Spleen (tissue), 11 donors: ENCODE results near the gene TEX26. TPM values are rescaled to one million over a fixed set of nuclear protein-coding genes. Genes with fewer than 3 reads are reported as not detected.

Experiments used
- DNase-seq: peaks from one replicate; pipeline ENCODE4 v3.0.0-alpha.2; 2020
- H3K27ac ChIP-seq, 8 donors: fragments of 200-600 bp; sonication (generic) in 7 of 8; 1 replicate in 4 of 8; 2 replicates in 4 of 8; pipeline versions ENCODE4 v1.5.0 to v1.8.0; 2016 to 2021; ENCODE audit warnings: inconsistent platforms in 4 of 8, mild to moderate bottlenecking in 4 of 8, moderate library complexity in 1 of 8
- H3K27me3 ChIP-seq, 7 donors: fragments of 200-600 bp; sonication (generic) in 6 of 7; replicated peaks in 1 of 7; 1 replicate in 4 of 7; 2 replicates in 3 of 7; pipeline versions ENCODE4 v1.5.0 to v1.8.0; 2016 to 2021; ENCODE audit warnings: inconsistent platforms in 3 of 7, mild to moderate bottlenecking in 1 of 7
- H3K36me3 ChIP-seq, 6 donors: fragments of 200-600 bp; sonication (generic) in 5 of 6; 1 replicate in 4 of 6; 2 replicates in 2 of 6; pipeline versions ENCODE4 v1.5.0 to v1.8.0; 2016 to 2021; ENCODE audit warnings: inconsistent platforms in 2 of 6
- H3K4me1 ChIP-seq, 6 donors: fragments of 200-600 bp; sonication (generic) in 5 of 6; 1 replicate in 3 of 6; 2 replicates in 3 of 6; pipeline versions ENCODE4 v1.5.0 to v1.8.0; 2016 to 2021; ENCODE audit warnings: inconsistent platforms in 3 of 6
- H3K4me3 ChIP-seq, 8 donors: fragments of 200-600 bp; sonication (generic) in 7 of 8; 1 replicate in 4 of 8; 2 replicates in 4 of 8; pipeline versions ENCODE4 v1.5.0 to v1.8.0; 2016 to 2021; ENCODE audit warnings: inconsistent platforms in 4 of 8, mild to moderate bottlenecking in 4 of 8, moderate library complexity in 2 of 8
- H3K9me3 ChIP-seq, 8 donors: fragments of 200-600 bp; sonication (generic) in 7 of 8; 1 replicate in 4 of 8; 2 replicates in 4 of 8; pipeline versions ENCODE4 v1.5.0 to v1.8.0; 2016 to 2021; ENCODE audit warnings: inconsistent platforms in 4 of 8
- POLR2A ChIP-seq, 3 donors: fragments of 450-650 bp; IDR thresholded peaks; one replicate each; pipeline ENCODE4 v1.5.1; 2017; ENCODE audit warnings: antibody characterized with exemption in 3 of 3, mild to moderate bottlenecking in 1 of 3
- POLR2AphosphoS5 ChIP-seq, 3 donors: sonication (generic); formaldehyde crosslinking; IDR thresholded peaks; one replicate each; pipeline ENCODE4 v1.5.1; 2017; ENCODE audit warnings: antibody characterized with exemption in 3 of 3
- WGBS, 5 donors: extraction: QIAGEN DNeasy Blood & Tissue Kit in 3 of 5; methylation state at CpG; one replicate each; pipeline versions ENCODE4 v1.1.5 to v1.1.7; 2013 to 2018; 5-methylcytosine and 5-hydroxymethylcytosine counted together
- intact Hi-C: fragments of 100-400 bp; cut with DNase I; formaldehyde crosslinking; loops from one replicate; pipeline ENCODE4 v1.15.0; 2023; ENCODE audit warnings: low total_unique reads
- polyA plus RNA-seq, 3 donors: library from polyadenylated mRNA; stranded (reverse); fragments of 200-250 nt; gene quantifications; one replicate each; pipeline ENCODE4 v1.2.1, GENCODE V29; 2013
- total RNA-seq, 7 donors: library from RNA; depleted of rRNA in 3 of 7; stranded (reverse); fragments of >200 nt in 3 of 7; fragmentation: NEBNext Ultra II Directional in 4 of 7; extraction: Animal tissue kit (Norgen Biotek cat#: 25700) in 4 of 7; gene quantifications; one replicate each; pipeline versions ENCODE4 v1.1.0 to v1.2.1, GENCODE V29; 2016 to 2021
- TF ChIP-seq, protein P1 (sequence below), 11 experiments: fragments of 200-600 bp in 7 of 11; fragments of 450-650 bp in 4 of 11; sonication (generic) in 4 of 11; IDR thresholded peaks in 8 of 11; conservative IDR thresholded peaks in 3 of 11; 1 replicate in 7 of 11; 2 replicates in 4 of 11; pipeline versions ENCODE4 v1.4.0 to v1.8.0; 2016 to 2021; ENCODE audit warnings: antibody characterized with exemption in 11 of 11, inconsistent platforms in 4 of 11, mild to moderate bottlenecking in 1 of 11
- donor health status: healthy with polysubstance abuse.
- donor health status: DM: no; HTN: no; CAD: no; lungs with moderate emphysema.
- donor health status: DM: no; HTN: no; CAD: no.
- donor health status: Bipolar disorder and iron deficiency.
- donor health status: healthy.
- donor health status: DM: no; HTN: no; CAD: no.
- donor health status: DM: yes; HTN: yes; CAD: no.

The TEX26 gene
- total and polyA plus RNA-seq, 10 donors, result not detected

- intact Hi-C loops, result no loop called here
- peaks cover 0 to 34% (median 0%) of the 10 kb centered on the region in 7 donors for H3K27me3 ChIP-seq
- no peaks in the 10 kb centered on the region for H3K9me3 ChIP-seq
- no peak overlapping the region for H3K4me3 ChIP-seq
- peaks cover 0 to 4% (median 0%) of the 10 kb centered on the region in 6 donors for H3K4me1 ChIP-seq
- no peaks in the 10 kb centered on the region for H3K36me3 ChIP-seq
- 73 to 84% (median 78%) methylated on average over 6 of the region's 6 CpGs for WGBS, 5 donors
- DNase-seq, result no peak
- TF ChIP-seq POLR2A (IDR thresholded peaks at IDR 0.05) (no peak), POLR2AphosphoS5 (IDR thresholded peaks at IDR 0.05) (no peak)
- TF ChIP-seq, protein P1, sequence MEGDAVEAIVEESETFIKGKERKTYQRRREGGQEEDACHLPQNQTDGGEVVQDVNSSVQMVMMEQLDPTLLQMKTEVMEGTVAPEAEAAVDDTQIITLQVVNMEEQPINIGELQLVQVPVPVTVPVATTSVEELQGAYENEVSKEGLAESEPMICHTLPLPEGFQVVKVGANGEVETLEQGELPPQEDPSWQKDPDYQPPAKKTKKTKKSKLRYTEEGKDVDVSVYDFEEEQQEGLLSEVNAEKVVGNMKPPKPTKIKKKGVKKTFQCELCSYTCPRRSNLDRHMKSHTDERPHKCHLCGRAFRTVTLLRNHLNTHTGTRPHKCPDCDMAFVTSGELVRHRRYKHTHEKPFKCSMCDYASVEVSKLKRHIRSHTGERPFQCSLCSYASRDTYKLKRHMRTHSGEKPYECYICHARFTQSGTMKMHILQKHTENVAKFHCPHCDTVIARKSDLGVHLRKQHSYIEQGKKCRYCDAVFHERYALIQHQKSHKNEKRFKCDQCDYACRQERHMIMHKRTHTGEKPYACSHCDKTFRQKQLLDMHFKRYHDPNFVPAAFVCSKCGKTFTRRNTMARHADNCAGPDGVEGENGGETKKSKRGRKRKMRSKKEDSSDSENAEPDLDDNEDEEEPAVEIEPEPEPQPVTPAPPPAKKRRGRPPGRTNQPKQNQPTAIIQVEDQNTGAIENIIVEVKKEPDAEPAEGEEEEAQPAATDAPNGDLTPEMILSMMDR (IDR thresholded peaks at IDR 0.05 in 8 of 11, conservative IDR thresholded peaks at IDR 0.05 in 3 of 11), result no peak
- no peak overlapping the region for H3K27ac ChIP-seq
These were observed 13.6 kb upstream of the TEX26 start for GRCh38 chr13:30918662-30919405.

DNA sequence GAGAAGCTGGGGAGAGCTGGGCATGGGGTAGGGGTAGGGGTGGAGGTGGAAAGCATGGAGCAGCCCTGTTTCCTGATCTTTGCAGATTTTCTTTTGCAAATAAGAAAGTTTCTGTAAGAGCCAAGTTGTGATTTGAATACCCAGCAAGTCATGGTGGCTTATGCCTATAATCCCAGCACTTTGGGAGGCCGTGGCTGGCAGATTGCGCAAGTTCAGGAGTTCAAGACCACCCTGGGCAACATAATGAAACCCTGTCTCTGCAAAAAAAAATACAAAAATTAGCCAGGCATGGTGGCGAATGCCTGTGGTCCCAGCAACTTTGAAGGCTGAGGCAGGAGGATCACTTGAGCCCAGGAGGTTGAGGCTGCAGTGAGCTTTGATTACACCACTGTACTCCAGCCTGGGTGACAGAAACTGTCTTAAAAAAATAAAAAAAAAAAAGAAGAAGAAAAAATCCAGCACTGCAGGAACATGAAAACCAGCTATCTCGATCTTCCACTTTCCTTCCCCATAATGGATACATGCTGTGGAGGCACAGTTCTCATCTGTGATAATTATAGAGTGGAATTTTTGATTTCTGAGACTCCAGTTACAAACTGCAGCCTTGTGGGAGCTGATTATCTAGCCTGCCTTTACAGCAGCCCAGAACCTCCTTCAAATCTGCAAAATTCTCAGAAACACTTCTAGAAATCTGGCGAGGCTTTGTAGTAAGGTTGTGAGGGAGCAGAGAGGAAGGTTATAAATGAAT lies 12.1 kb upstream of the TEX26 start:
- no peaks in the 10 kb centered on the region for H3K36me3 ChIP-seq
- TF ChIP-seq POLR2AphosphoS5 (IDR thresholded peaks at IDR 0.05), result no peak
- TF ChIP-seq POLR2A (IDR thresholded peaks at IDR 0.05), result no peak
- TF ChIP-seq, protein P1 (IDR thresholded peaks at IDR 0.05 in 8 of 11, conservative IDR thresholded peaks at IDR 0.05 in 3 of 11), result no peak
- H3K9me3 ChIP-seq, result no peaks in the 10 kb centered on the region
- no peak overlapping the region for H3K4me3 ChIP-seq
- intact Hi-C loops, result no loop called here
- peaks cover 0 to 4% (median 0%) of the 10 kb centered on the region in 6 donors for H3K4me1 ChIP-seq
- peaks cover 0 to 26% (median 0%) of the 10 kb centered on the region in 7 donors for H3K27me3 ChIP-seq
- 71 to 86% (median 75%) methylated on average over 5 of the region's 5 CpGs for WGBS, 5 donors
- no peak for DNase-seq
- H3K27ac ChIP-seq, result no peak overlapping the region

DNA sequence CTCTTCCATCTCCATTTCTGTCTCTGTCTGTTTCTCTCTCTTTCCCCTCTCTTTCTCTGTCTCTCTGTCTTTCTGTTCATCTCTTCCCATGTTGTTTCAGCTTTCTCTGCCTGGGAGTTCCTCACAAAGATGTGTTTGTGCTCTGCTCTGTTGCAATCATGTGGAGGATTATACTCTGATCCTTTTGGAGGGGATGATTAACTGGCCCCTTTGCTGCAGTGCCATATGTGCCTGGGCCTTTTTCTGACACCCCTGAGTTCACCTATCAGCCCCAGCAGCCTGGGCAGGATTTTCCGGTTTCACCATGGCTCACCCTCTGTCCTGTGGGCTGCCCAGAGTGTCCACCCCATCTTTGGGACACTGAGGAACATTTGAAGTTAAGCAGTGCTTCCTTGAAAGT lies 9.0 kb upstream of the TEX26 start:
- WGBS, 5 donors, result 67 to 100% (median 86%) methylated on average over 1 of the region's 1 CpG
- TF ChIP-seq POLR2AphosphoS5 (IDR thresholded peaks at IDR 0.05) (no peak), POLR2A (IDR thresholded peaks at IDR 0.05) (no peak)
- TF ChIP-seq, protein P1 (IDR thresholded peaks at IDR 0.05 in 8 of 11, conservative IDR thresholded peaks at IDR 0.05 in 3 of 11), result no peak
- DNase-seq, result no peak
- intact Hi-C loops, result no loop called here
- Histone ChIP-seq H3K4me3 (no peak overlapping the region), H3K27me3 (peaks cover 0 to under 1% (median 0%) of the 10 kb centered on the region in 7 donors), H3K9me3 (no peaks in the 10 kb centered on the region), H3K27ac (no peak overlapping the region), H3K36me3 (no peaks in the 10 kb centered on the region), H3K4me1 (no peaks in the 10 kb centered on the region)

- H3K27ac ChIP-seq, result no peak overlapping the region
- no peaks in the 10 kb centered on the region for H3K36me3 ChIP-seq
- peaks cover 0 to 12% (median 0%) of the 10 kb centered on the region in 7 donors for H3K27me3 ChIP-seq
- no peak for TF ChIP-seq POLR2AphosphoS5 (IDR thresholded peaks at IDR 0.05)
- TF ChIP-seq, protein P1 (IDR thresholded peaks at IDR 0.05 in 8 of 11, conservative IDR thresholded peaks at IDR 0.05 in 3 of 11), result no peak
- no peak for TF ChIP-seq POLR2A (IDR thresholded peaks at IDR 0.05)
- intact Hi-C loops, result no loop called here
- DNase-seq, result no peak
- H3K4me1 ChIP-seq, result no peaks in the 10 kb centered on the region
- no peak overlapping the region for H3K4me3 ChIP-seq
- WGBS, 5 donors, result 69 to 85% (median 81%) methylated on average over 3 of the region's 3 CpGs
- H3K9me3 ChIP-seq, result no peaks in the 10 kb centered on the region
These were observed 7.7 kb upstream of the TEX26 start for GRCh38 chr13:30924721-30925120.
